ENCODE data around the gene LENG8.

LENG8 gene

DNA sequence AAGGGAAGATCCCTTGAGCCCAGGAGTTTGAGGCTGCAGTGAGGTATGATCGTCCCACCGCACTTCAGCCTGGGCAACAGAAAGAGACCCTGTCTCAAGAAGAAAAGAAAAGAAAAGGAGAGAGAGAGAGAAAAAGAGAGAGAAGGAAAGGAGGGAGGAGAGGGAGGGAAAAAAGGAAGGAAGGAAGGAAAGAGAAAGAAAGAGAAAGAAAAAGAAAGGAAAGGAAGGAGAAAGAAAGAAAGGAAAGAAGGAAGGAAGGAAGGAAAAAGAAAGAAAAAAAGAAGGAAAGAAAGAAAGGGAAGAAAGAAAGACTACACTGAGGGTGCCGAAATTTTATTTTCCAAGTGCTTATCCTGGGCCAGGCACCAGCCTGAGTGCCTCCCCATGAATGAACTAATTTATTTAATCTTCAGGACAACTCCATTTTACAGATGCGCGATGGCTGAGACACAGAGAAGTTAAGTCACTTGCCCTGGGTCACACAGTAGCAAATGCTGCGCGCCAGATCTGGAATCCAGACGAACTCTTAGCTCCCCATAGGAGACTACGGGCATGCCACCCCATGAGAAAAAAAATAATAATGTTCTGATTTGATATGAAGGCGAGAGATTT is 21.4 kb downstream of the LENG8 start:
- in situ Hi-C loops (cut with MboI; ENCODE audit: low pct_unique_long_range_greater_than_20kb, low sequenced_read_pairs, unreplicated experiment): loop anchor here (25.0 kb wide), 2 partner anchors 642 to 1142 kb away; partner anchors contain the start of genes PPP1R12C, ZNF524, ZNF784 and ZNF865
- no peak for DNase-seq (ENCODE audit: low spot score)
- no peak for TF ChIP-seq CTCF (IDR thresholded peaks at IDR 0.05; ENCODE audit: extremely low read depth, insufficient read depth, missing control alignments)

GRCh38 chr19:54470991-54471782 is 22.2 kb downstream of the LENG8 start:
- no peak for TF ChIP-seq CTCF (IDR thresholded peaks at IDR 0.05; ENCODE audit: extremely low read depth, insufficient read depth, missing control alignments)
- in situ Hi-C loops (cut with MboI; ENCODE audit: low pct_unique_long_range_greater_than_20kb, low sequenced_read_pairs, unreplicated experiment): loop anchor here (25.0 kb wide), 2 partner anchors 641 to 1141 kb away; partner anchors contain the start of genes PPP1R12C, ZNF524, ZNF784 and ZNF865
- no peak for DNase-seq (ENCODE audit: low spot score)

DNA sequence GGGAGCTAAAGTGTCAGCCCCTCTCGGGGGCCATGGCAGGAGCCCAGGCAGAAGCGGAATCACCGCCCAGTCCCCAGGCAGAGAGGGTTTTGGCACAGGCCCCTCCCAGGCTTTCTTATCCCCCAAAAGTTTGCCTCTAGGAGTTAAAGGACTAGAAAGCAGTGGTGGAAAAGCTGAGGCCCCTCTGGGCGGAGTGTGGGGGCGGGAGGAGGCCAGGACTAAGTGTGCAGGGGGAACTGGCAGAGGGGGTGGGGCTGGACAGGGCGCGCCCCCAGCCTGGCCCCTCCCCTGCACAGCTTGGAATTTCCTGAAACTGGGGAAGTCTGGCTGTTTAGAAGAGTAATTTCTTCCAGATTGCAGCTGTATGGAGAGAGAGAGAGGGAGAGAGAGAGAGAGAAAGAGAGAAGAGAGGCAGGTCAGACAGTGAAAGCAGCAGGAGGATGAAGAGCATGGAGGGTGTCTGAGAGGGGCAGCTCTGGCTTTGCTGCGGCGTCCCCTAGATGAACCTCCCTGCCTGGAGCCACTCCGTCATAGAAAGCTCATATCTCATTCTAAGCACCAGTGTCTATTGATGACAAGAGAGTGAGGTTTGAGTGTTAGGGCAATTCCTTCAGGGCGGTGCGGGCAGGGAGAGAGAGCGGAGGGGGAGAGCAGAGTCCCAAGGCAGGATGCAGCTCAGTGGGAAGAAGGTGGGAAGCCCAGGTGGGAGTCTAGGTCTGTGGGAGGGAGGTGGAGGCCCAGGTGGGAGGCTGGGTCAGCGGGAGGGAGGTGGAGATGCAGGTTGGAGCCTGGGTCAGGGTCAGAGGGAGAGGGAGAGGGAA is 24.3 kb downstream of the LENG8 start, which contains the start of gene CDC42EP5:
CDC42EP5 (minus strand) TSS at position 226 of the 821 bp plus-strand sequence. CDS start 7,749 bp downstream, outside the sequence.
- in situ Hi-C loops (cut with MboI; ENCODE audit: low pct_unique_long_range_greater_than_20kb, low sequenced_read_pairs, unreplicated experiment): loop anchor here (25.0 kb wide), 2 partner anchors 639 to 1139 kb away; partner anchors contain the start of genes PPP1R12C, ZNF524, ZNF784 and ZNF865
- TF ChIP-seq CTCF (IDR thresholded peaks at IDR 0.05; ENCODE audit: extremely low read depth, insufficient read depth, missing control alignments): no peak

GRCh38 chr19:54473892-54474372 is 24.9 kb downstream of the LENG8 start:
- TF ChIP-seq CTCF (IDR thresholded peaks at IDR 0.05; ENCODE audit: extremely low read depth, insufficient read depth, missing control alignments): no peak
- no peak for DNase-seq (ENCODE audit: low spot score)
- in situ Hi-C loops (cut with MboI; ENCODE audit: low pct_unique_long_range_greater_than_20kb, low sequenced_read_pairs, unreplicated experiment): loop anchor here (25.0 kb wide), 2 partner anchors 638 to 1138 kb away; partner anchors contain the start of genes PPP1R12C, ZNF524, ZNF784 and ZNF865

More for the DNA sequence above, 24.3 kb downstream of the LENG8 start, which contains the start of gene CDC42EP5:
- no peak for DNase-seq (ENCODE audit: low spot score)

GRCh38 chr19:54475706-54476105 is 26.7 kb downstream of the LENG8 start:
- TF ChIP-seq CTCF (IDR thresholded peaks at IDR 0.05; ENCODE audit: extremely low read depth, insufficient read depth, missing control alignments): no peak
- in situ Hi-C loops (cut with MboI; ENCODE audit: low pct_unique_long_range_greater_than_20kb, low sequenced_read_pairs, unreplicated experiment): loop anchor here (25.0 kb wide), 1 partner anchor 437 kb away; the partner anchor contains the start of gene NCR1
- DNase-seq (ENCODE audit: low spot score): no peak

Data from GM13977 (cell line).